ENCODE results near the gene FBN3. TPM values are rescaled to one million over a fixed set of nuclear protein-coding genes. Genes with fewer than 3 reads are reported as not detected.

FBN3 gene
- total RNA-seq, 4 donors from 2014 or later = not detected

DNA sequence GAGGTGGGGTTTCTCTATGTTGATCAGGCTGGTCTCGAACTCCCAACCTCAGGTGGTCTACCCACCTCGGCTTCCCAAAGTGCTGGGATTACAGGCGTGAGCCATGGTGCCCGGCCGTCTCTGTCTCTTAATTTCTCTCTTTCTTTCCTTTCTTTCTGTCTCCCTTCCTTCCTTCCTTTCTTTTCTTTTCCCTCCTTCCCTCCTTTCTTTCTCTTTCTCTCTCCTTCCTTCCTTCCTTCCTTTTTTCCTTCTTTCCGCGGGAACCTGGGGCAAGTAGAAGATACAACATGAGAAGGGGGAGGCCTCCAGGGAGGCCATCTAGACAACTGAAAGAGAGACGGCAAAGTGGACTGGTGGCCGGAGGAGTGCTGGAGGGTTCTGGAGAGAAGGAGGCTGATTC, 128.7 kb downstream of the FBN3 start:
- ATAC-seq (ENCODE audit: low FRiP score) (no peak), DNase-seq (ENCODE audit: low spot score) (no peak)
- TF ChIP-seq, protein P1, sequence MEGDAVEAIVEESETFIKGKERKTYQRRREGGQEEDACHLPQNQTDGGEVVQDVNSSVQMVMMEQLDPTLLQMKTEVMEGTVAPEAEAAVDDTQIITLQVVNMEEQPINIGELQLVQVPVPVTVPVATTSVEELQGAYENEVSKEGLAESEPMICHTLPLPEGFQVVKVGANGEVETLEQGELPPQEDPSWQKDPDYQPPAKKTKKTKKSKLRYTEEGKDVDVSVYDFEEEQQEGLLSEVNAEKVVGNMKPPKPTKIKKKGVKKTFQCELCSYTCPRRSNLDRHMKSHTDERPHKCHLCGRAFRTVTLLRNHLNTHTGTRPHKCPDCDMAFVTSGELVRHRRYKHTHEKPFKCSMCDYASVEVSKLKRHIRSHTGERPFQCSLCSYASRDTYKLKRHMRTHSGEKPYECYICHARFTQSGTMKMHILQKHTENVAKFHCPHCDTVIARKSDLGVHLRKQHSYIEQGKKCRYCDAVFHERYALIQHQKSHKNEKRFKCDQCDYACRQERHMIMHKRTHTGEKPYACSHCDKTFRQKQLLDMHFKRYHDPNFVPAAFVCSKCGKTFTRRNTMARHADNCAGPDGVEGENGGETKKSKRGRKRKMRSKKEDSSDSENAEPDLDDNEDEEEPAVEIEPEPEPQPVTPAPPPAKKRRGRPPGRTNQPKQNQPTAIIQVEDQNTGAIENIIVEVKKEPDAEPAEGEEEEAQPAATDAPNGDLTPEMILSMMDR (IDR thresholded peaks at IDR 0.05) = no peak

DNA sequence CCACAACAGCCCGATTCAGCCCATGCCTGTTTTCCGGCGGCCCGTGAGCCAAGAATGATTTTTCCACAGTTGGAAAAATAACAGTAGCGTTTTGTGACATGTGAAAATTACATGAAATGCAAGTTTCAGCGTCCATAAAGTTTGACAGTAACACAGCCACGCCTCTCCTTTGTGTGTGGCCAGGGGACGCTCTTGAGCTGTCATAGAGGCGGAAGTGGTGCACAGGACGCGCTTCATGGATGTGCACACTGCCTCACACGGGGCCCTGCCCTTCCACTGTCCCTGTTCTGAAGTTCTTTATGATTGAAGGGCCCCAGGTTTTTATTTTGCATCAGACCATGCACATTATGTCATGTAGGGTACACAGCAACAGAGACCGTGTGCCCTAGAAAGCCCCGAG, 131.6 kb downstream of the FBN3 start:
- no peak for ATAC-seq (ENCODE audit: low FRiP score)
- TF ChIP-seq, protein P1 (IDR thresholded peaks at IDR 0.05) = no peak
- DNase-seq (ENCODE audit: low spot score) = no peak

Other genes starting within 250 kb of the FBN3 start
- gene MAP2K7, start 245.7 kb downstream of the FBN3 start, total RNA-seq = 10 to 100 TPM; 12.9 to 13.7 (median 13.6) TPM
- gene TGFBR3L, start 234.8 kb downstream of the FBN3 start, total RNA-seq = not detected
- gene SNAPC2, start 229.3 kb downstream of the FBN3 start, total RNA-seq = 10 to 100 TPM in 3 of 4 donors, 1 to 10 TPM in 1; 4.7 to 13.1 (median 12.3) TPM
- 1 to 10 TPM in 3 of 4 donors, not detected in 1; 1.6 to 3.7 (median 2.0) TPM for gene CTXN1, start 223.5 kb downstream of the FBN3 start, total RNA-seq
- gene TIMM44, start 205.9 kb downstream of the FBN3 start, total RNA-seq = 10 to 100 TPM; 44.3 to 53.3 (median 47.6) TPM
- 10 to 100 TPM; 23.7 to 41.1 (median 30.3) TPM for gene ELAVL1, start 144.0 kb downstream of the FBN3 start, total RNA-seq
- not detected for gene CCL25, start 96.8 kb downstream of the FBN3 start, total RNA-seq
- 10 to 100 TPM; 18.4 to 34.1 (median 26.6) TPM for gene CERS4, start 59.8 kb upstream of the FBN3 start, total RNA-seq
- gene CD320, start 158.8 kb upstream of the FBN3 start, total RNA-seq = 100 to 1,000 TPM in 2 of 4 donors, 10 to 100 TPM in 2; 49.3 to 126 (median 79.3) TPM
- 10 to 100 TPM; 14.5 to 44.2 (median 33.1) TPM for gene NDUFA7, start 171.8 kb upstream of the FBN3 start, total RNA-seq
- 100 to 1,000 TPM; 420 to 679 (median 534) TPM for gene RPS28, start 171.9 kb upstream of the FBN3 start, total RNA-seq
- 10 to 100 TPM in 3 of 4 donors, 1 to 10 TPM in 1; 7.1 to 48.7 (median 18.9) TPM for gene KANK3, start 193.7 kb upstream of the FBN3 start, total RNA-seq
- gene ANGPTL4, start 214.6 kb upstream of the FBN3 start, total RNA-seq = 100 to 1,000 TPM in 3 of 4 donors, 10 to 100 TPM in 1; 62.6 to 405 (median 250) TPM
- 10 to 100 TPM; 31.6 to 55.6 (median 41.2) TPM for gene RAB11B, start 240.8 kb upstream of the FBN3 start, total RNA-seq

Data from omental fat pad (tissue), 4 donors.